GM12865 (cell line): ENCODE measurements around the gene F2R.

ENCODE experiments used
- DNase-seq: peaks from one replicate; pipeline ENCODE4 v3.0.0; 2010; ENCODE audit warnings: low read depth
- H3K4me3 ChIP-seq: 2 replicates; pipeline ENCODE4 v1.5.1; 2011; ENCODE audit warnings: mild to moderate bottlenecking, low read depth, low read length, control low read depth
- TF ChIP-seq, protein P1 (sequence below): IDR thresholded peaks from 2 replicates; pipeline ENCODE4 v1.5.1; 2011; ENCODE audit warnings: low read length, control low read depth, low read depth, inconsistent platforms; ENCODE audit not compliant: insufficient read depth; ENCODE audit errors: missing control alignments

The F2R gene

DNA sequence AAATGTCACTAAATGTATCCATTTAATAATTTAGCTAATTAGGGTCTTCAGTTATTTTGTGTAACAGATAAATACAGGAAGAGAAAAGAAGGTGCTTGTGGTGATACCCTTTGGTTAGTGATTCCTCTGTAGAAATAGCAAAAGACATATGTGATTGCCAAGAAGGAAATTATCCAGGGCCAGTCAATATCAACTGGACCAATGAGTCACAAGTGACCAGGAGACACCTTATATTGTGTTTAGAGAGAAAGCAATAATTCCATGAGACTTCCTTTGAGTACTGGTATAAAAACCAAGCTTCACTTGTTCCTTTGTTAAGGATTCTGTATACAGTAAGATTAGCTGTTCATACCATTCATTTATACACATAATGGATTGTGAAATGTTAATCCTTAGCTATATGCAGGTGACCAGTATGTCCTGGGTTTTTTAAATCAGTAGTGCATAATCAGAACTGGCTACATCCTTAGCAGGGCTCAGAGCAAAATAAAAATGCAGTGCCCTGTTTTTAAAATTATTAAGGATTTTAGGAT, 11.7 kb upstream of the F2R start:
- H3K4me3 ChIP-seq: no peak overlapping the region
- no peak for DNase-seq
- TF ChIP-seq, protein P1, sequence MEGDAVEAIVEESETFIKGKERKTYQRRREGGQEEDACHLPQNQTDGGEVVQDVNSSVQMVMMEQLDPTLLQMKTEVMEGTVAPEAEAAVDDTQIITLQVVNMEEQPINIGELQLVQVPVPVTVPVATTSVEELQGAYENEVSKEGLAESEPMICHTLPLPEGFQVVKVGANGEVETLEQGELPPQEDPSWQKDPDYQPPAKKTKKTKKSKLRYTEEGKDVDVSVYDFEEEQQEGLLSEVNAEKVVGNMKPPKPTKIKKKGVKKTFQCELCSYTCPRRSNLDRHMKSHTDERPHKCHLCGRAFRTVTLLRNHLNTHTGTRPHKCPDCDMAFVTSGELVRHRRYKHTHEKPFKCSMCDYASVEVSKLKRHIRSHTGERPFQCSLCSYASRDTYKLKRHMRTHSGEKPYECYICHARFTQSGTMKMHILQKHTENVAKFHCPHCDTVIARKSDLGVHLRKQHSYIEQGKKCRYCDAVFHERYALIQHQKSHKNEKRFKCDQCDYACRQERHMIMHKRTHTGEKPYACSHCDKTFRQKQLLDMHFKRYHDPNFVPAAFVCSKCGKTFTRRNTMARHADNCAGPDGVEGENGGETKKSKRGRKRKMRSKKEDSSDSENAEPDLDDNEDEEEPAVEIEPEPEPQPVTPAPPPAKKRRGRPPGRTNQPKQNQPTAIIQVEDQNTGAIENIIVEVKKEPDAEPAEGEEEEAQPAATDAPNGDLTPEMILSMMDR: no peak

DNA sequence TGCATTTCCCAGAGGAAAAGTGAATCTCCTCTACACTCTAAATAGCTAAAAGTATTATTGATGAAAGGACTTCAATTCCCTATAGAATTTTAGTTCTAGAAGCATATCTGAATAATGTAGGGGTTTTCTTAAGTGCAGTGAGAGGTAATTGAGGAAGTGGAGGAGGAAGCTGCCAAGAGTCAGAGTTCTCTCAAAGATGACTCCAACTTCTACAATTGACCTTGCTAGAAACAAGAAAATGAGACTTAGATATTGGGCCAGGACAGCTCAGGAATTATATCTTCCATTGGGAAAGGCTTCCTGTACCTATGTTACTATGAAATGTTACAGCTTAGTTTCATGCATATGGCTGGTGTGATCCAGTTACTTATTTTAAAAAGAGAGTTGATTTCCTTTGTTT, 10.4 kb upstream of the F2R start:
- TF ChIP-seq, protein P1: no peak
- no peak for DNase-seq

GRCh38 chr5:76709762-76710161, 6.2 kb upstream of the F2R start:
- TF ChIP-seq, protein P1: no peak
- DNase-seq: no peak
- no peak overlapping the region for H3K4me3 ChIP-seq

More for the DNA sequence above, 10.4 kb upstream of the F2R start:
- H3K4me3 ChIP-seq: no peak overlapping the region

DNA sequence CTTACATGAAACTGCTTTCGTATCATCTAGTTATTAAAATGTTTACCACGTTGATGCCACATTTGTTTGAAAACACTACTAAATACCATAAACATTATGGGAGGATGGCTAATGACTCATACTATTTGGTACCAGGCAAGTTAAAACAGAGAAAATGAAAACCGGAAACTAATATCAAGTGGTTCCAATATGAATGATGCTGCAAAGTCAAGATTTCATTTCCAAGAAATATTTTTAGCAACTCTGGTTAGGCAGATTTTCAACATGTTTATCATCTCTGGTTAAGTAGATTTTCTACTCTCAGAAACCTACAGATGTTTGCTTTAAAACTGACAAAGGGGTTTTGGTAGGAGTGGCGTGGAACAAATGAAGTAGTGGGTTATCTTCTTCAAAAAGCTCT, 4.9 kb upstream of the F2R start:
- TF ChIP-seq, protein P1: no peak
- DNase-seq: peak; percentile 64
- H3K4me3 ChIP-seq: no peak overlapping the region

- H3K4me3 ChIP-seq: peak overlapping the region; percentile 59
- TF ChIP-seq, protein P1: no peak
- no peak for DNase-seq
These were observed 1.0 kb upstream of the F2R start for GRCh38 chr5:76714751-76715485.

DNA sequence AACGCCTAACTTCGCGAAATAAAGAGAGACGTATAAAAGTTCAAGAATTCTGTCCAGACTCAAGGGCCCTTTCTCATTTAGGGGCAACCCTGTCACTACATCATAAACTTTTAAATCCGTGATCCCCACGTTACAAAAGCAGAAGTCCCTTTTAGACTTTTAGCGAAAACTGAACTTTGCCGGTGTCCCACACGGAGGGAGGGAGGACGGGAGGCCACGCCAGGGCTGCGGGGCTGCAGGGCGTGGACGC, 515 bp upstream of the F2R start:
- H3K4me3 ChIP-seq: peak overlapping the region; percentile 59
- TF ChIP-seq, protein P1: no peak
- DNase-seq: no peak
